Activated CD4-positive, alpha-beta T cell treated with anti-CD3 and anti-CD28 coated beads for 24 hours (primary cell): ENCODE results near the gene MKKS.
"Not testable (repeated sequence)": the region's sequence is repeated elsewhere in the genome, so short reads cannot be mapped to it uniquely, and the experiment has no call there.

Experiments used
- DNase-seq, 2 donors: peaks; one replicate each; pipeline ENCODE4 v3.0.0-alpha.2; 2020; ENCODE audit warnings: low read depth in 2 of 2

The MKKS gene

GRCh38 chr20:10449270-10449669 is 15.2 kb upstream of the MKKS start:
- no peak for DNase-seq

- DNase-seq = no peak
Observed at GRCh38 chr20:10448270-10449156, 14.5 kb upstream of the MKKS start.

- DNase-seq = peak; percentile 21 to 22
Observed at GRCh38 chr20:10447028-10447427, 13.0 kb upstream of the MKKS start.

- no peak for DNase-seq
Observed at GRCh38 chr20:10445758-10446157, 11.7 kb upstream of the MKKS start.

- DNase-seq = no peak
Observed at GRCh38 chr20:10443936-10444335, 9.9 kb upstream of the MKKS start.

- DNase-seq = no peak
Observed at GRCh38 chr20:10438217-10438616, 4.2 kb upstream of the MKKS start.

- DNase-seq = no peak
Observed at GRCh38 chr20:10436053-10436699, 2.2 kb upstream of the MKKS start.

- DNase-seq = peak; percentile 61 to 71
Observed at GRCh38 chr20:10434832-10435812, 1.1 kb upstream of the MKKS start, which contains the start of gene SLX4IP. Gene SLX4IP, plus strand, starts transcription at chr20:10435305. Its CDS starts 22,900 bp downstream, at chr20:10458205.

GRCh38 chr20:10434467-10434831 is 427 bp upstream of the MKKS start:
- DNase-seq = peak; percentile 50 to 68

- no peak for DNase-seq
Observed at GRCh38 chr20:10433014-10433622, 904 bp downstream of the MKKS start.

GRCh38 chr20:10432079-10432478 is 1.9 kb downstream of the MKKS start:
- DNase-seq = no peak

- no peak for DNase-seq
Observed at GRCh38 chr20:10430704-10431103, 3.3 kb downstream of the MKKS start.

GRCh38 chr20:10430000-10430466 is 4.0 kb downstream of the MKKS start:
- DNase-seq = no peak

GRCh38 chr20:10429443-10429981 is 4.5 kb downstream of the MKKS start:
- no peak for DNase-seq

- DNase-seq = no peak
Observed at GRCh38 chr20:10428008-10428407, 6.0 kb downstream of the MKKS start.

GRCh38 chr20:10427060-10427692 is 6.8 kb downstream of the MKKS start:
- DNase-seq = peak in 1 of 2 donors; percentile 22

- no peak for DNase-seq
Observed at GRCh38 chr20:10423735-10424134, 10.3 kb downstream of the MKKS start.

GRCh38 chr20:10419550-10420133 is 14.4 kb downstream of the MKKS start:
- no peak for DNase-seq

- not testable (repeated sequence) for DNase-seq
Observed at GRCh38 chr20:10417218-10417617, 16.8 kb downstream of the MKKS start.

GRCh38 chr20:10415013-10415650 is 18.9 kb downstream of the MKKS start:
- no peak for DNase-seq
